Neural cell (in vitro differentiated cells): Measurements from ENCODE around the gene FBXO42. TPM values are rescaled to one million over a fixed set of nuclear protein-coding genes. Genes with fewer than 3 reads are reported as not detected.

ENCODE experiments used
- H2AFZ ChIP-seq: fragments of 200-600, 300-800 bp; sonication (generic), shearing (Covaris generic); 2 replicates; pipeline ENCODE4 v1.6.0; 2014; ENCODE audit warnings: low read depth, mild to moderate bottlenecking, antibody characterized with exemption, low read length, moderate library complexity
- H3F3A ChIP-seq: fragments of 200-600 bp; shearing (Covaris generic); 2 replicates; pipeline ENCODE4 v1.6.1; 2016; ENCODE audit warnings: mild to moderate bottlenecking, moderate library complexity, mixed read lengths, antibody characterized with exemption, low read length; ENCODE audit not compliant: insufficient read depth, poor library complexity, severe bottlenecking
- H3K27ac ChIP-seq: fragments of 200-600, 300-800 bp; sonication (generic), shearing (Covaris generic); 2 replicates; pipeline ENCODE4 v1.5.1; 2014; ENCODE audit warnings: mild to moderate bottlenecking, low read length, moderate library complexity
- H3K27me3 ChIP-seq: fragments of 300-800, 200-600 bp; sonication (generic), shearing (Covaris generic); 2 replicates; pipeline ENCODE4 v1.6.0; 2014; ENCODE audit warnings: mild to moderate bottlenecking, low read depth, low read length, moderate library complexity; ENCODE audit not compliant: insufficient read depth
- H3K36me3 ChIP-seq: fragments of 300-800, 200-600 bp; sonication (generic), shearing (Covaris generic); 2 replicates; pipeline ENCODE4 v1.5.1; 2014; ENCODE audit warnings: mild to moderate bottlenecking, antibody characterized with exemption, low read length, moderate library complexity; ENCODE audit not compliant: insufficient read depth
- H3K4me2 ChIP-seq: fragments of 300-800, 200-600 bp; sonication (generic), shearing (Covaris generic); 2 replicates; pipeline ENCODE4 v1.6.0; 2014; ENCODE audit warnings: mild to moderate bottlenecking, low read length
- H3K4me3 ChIP-seq: fragments of 300-800, 200-600 bp; sonication (generic), shearing (Covaris generic); 2 replicates; pipeline ENCODE4 v1.5.1; 2014; ENCODE audit warnings: mild to moderate bottlenecking, low read length, moderate library complexity
- H3K79me2 ChIP-seq: fragments of 200-600 bp; shearing (Covaris generic); replicated peaks from 2 replicates; pipeline ENCODE4 v1.6.0; 2014; ENCODE audit warnings: mild to moderate bottlenecking, low read length, moderate library complexity; ENCODE audit not compliant: insufficient read depth
- H3K9ac ChIP-seq: fragments of 300-800, 200-600 bp; sonication (generic), shearing (Covaris generic); 2 replicates; pipeline ENCODE4 v1.6.1; 2016; ENCODE audit warnings: mild to moderate bottlenecking, low read length, mixed read lengths
- H3K9me2 ChIP-seq: fragments of 200-600 bp; shearing (Covaris generic); 2 replicates; pipeline ENCODE4 v1.6.1; 2016; ENCODE audit warnings: mild to moderate bottlenecking, low read length, mixed read lengths; ENCODE audit not compliant: insufficient read depth
- H3K9me3 ChIP-seq: fragments of 200-600, 300-800 bp; sonication (generic), shearing (Covaris generic); 2 replicates; pipeline ENCODE4 v1.6.1; 2016; ENCODE audit warnings: mild to moderate bottlenecking, mixed run types, low read length, moderate library complexity, mixed read lengths
- H4K20me1 ChIP-seq: fragments of 200-600 bp; shearing (Covaris generic); 2 replicates; pipeline ENCODE4 v1.6.1; 2016; ENCODE audit warnings: mild to moderate bottlenecking, mixed run types; ENCODE audit not compliant: insufficient read depth
- CTCF ChIP-seq: fragments of 450-650 bp; IDR thresholded peaks from 2 replicates; pipeline ENCODE4 v1.5.1; 2014; ENCODE audit warnings: antibody characterized with exemption, mild to moderate bottlenecking, moderate library complexity; ENCODE audit not compliant: poor library complexity, severe bottlenecking
- EP300 ChIP-seq: fragments of 450-650 bp; conservative IDR thresholded peaks from 2 replicates; pipeline ENCODE4 v1.6.1; 2014; ENCODE audit warnings: antibody characterized with exemption, mild to moderate bottlenecking, moderate library complexity; ENCODE audit not compliant: poor library complexity, severe bottlenecking
- EZH2 ChIP-seq: fragments of 200-600, 300-800 bp; shearing (Covaris generic), sonication (generic); IDR thresholded peaks from 2 replicates; pipeline ENCODE4 v1.6.1; 2014; ENCODE audit warnings: antibody characterized with exemption, low read length, borderline replicate concordance, mild to moderate bottlenecking; ENCODE audit not compliant: insufficient read depth, poor library complexity, severe bottlenecking
- MXI1 ChIP-seq: fragments of 450-650 bp; conservative IDR thresholded peaks from 2 replicates; pipeline ENCODE4 v1.6.1; 2014; ENCODE audit warnings: antibody characterized with exemption, mild to moderate bottlenecking; ENCODE audit not compliant: poor library complexity, severe bottlenecking
- POLR2AphosphoS5 ChIP-seq: IDR thresholded peaks from 2 replicates; pipeline ENCODE4 v1.6.1; 2012
- RAD21 ChIP-seq: fragments of 450-650 bp; conservative IDR thresholded peaks from 2 replicates; pipeline ENCODE4 v1.6.1; 2014; ENCODE audit warnings: antibody characterized with exemption, mild to moderate bottlenecking, moderate library complexity
- REST ChIP-seq: IDR thresholded peaks from 2 replicates; pipeline ENCODE4 v1.6.1; 2012; ENCODE audit warnings: borderline replicate concordance
- SMC3 ChIP-seq: fragments of 450-650 bp; conservative IDR thresholded peaks from 2 replicates; pipeline ENCODE4 v1.6.1; 2014; ENCODE audit warnings: antibody characterized with exemption, mild to moderate bottlenecking, moderate library complexity; ENCODE audit not compliant: poor library complexity
- TAF1 ChIP-seq: IDR thresholded peaks from 2 replicates; pipeline ENCODE4 v1.6.1; 2012; ENCODE audit warnings: low read depth
- polyA plus RNA-seq: library from polyadenylated mRNA; depleted of rRNA; stranded (reverse); fragments of >200 nt; gene quantifications from 2 replicates; pipeline ENCODE4 v1.2.3, GENCODE V29; 2014

FBXO42 gene
- polyA plus RNA-seq, 1 donor from 2014 or later, result 30.1 TPM

GRCh38 chr1:16199157-16199501 lies 153.2 kb downstream of the FBXO42 start:
- H3K4me3 ChIP-seq, result no peak overlapping the region
- no peaks in the 10 kb centered on the region for H3K79me2 ChIP-seq
- H2AFZ ChIP-seq, result no peak overlapping the region

GRCh38 chr1:16198444-16199156 lies 153.7 kb downstream of the FBXO42 start:
- Histone ChIP-seq H3K9me2 (no peaks in the 10 kb centered on the region), H2AFZ (no peak overlapping the region), H3K9me3 (no peaks in the 10 kb centered on the region), H3K9ac (no peak overlapping the region), H3K27me3 (no peaks in the 10 kb centered on the region), H3K27ac (no peak overlapping the region), H4K20me1 (no peaks in the 10 kb centered on the region), H3K36me3 (no peaks in the 10 kb centered on the region), H3F3A (no peaks in the 10 kb centered on the region), H3K79me2 (no peaks in the 10 kb centered on the region), H3K4me3 (no peak overlapping the region), H3K4me2 (no peak overlapping the region)
- TF ChIP-seq SMC3 (no peak), CTCF (no peak), REST (no peak), RAD21 (no peak), POLR2AphosphoS5 (no peak), TAF1 (no peak)

More at GRCh38 chr1:16199157-16199501, 153.2 kb downstream of the FBXO42 start:
- Histone ChIP-seq H3F3A (no peaks in the 10 kb centered on the region), H3K36me3 (no peaks in the 10 kb centered on the region), H4K20me1 (no peaks in the 10 kb centered on the region), H3K9me3 (no peaks in the 10 kb centered on the region), H3K27ac (no peak overlapping the region), H3K27me3 (no peaks in the 10 kb centered on the region), H3K4me2 (no peak overlapping the region), H3K9ac (no peak overlapping the region), H3K9me2 (no peaks in the 10 kb centered on the region)
- no peak for TF ChIP-seq TAF1
- no peak for TF ChIP-seq REST
- TF ChIP-seq RAD21, result no peak
- no peak for TF ChIP-seq CTCF
- no peak for TF ChIP-seq EZH2
- no peak for TF ChIP-seq SMC3
- no peak for TF ChIP-seq MXI1
- TF ChIP-seq EP300, result no peak
- TF ChIP-seq POLR2AphosphoS5, result no peak
